HG03520 (cell line): ENCODE data around the gene GNRHR.
A peak's percentile ranks its signal among the peaks of the same experiment; 100 is the strongest.

Experiments used
- ATAC-seq: cut with Tn5 transposase; IDR thresholded peaks from one replicate; pipeline ENCODE4 v1.9.1; 2021; ENCODE audit warnings: mild to moderate bottlenecking, moderate library complexity; ENCODE audit not compliant: unreplicated experiment

GNRHR gene

GRCh38 chr4:67700738-67701516, 53.3 kb downstream of the GNRHR start, which contains the start of gene UBA6:
Gene UBA6 (minus strand): TSS chr4:67701155. CDS start chr4:67701119, 36 bp downstream.
- peak; percentile 97 for ATAC-seq

GRCh38 chr4:67700116-67700737, 54.0 kb downstream of the GNRHR start:
- ATAC-seq: peak; percentile 0

GRCh38 chr4:67699603-67700002, 54.6 kb downstream of the GNRHR start:
- no peak for ATAC-seq

DNA sequence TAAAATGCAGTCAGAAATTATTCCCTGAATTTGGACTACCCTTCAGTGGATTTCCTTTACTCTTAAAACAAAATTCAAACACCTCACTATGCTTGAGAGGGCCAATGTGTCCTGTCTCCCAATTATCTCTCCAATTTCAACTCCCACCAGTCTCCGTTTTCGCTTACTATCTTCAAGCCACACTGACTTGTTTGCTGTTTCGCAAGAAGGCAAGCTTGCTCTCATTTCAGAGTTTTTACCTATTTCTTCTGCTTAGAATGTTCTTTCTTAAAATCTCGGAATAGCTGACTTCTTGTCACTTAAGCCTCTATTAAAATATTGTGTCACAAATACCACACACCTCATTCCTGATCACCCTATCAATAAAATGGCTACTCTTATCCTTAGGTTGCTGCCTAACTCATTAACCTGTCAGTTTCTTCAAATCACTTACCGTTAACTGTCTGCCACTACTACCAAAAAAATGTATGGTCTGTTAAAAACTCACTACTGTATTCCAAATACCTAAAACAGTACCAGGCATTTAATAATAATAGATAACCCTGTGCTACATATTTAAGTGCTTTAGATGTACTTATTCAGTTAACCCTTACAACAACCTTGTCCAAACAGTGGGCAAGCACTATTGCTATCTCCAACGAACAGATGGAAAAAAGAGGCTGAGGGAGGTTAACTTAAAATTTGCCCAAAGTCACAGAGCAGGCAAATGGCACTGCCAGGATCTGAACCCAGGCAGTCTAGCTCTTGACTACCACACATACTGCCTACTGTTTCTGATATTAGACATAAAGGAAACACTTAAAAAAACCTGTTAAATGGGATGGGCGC, 56.1 kb downstream of the GNRHR start:
- no peak for ATAC-seq

- no peak for ATAC-seq
These were observed 58.1 kb downstream of the GNRHR start for GRCh38 chr4:67696061-67696460.

DNA sequence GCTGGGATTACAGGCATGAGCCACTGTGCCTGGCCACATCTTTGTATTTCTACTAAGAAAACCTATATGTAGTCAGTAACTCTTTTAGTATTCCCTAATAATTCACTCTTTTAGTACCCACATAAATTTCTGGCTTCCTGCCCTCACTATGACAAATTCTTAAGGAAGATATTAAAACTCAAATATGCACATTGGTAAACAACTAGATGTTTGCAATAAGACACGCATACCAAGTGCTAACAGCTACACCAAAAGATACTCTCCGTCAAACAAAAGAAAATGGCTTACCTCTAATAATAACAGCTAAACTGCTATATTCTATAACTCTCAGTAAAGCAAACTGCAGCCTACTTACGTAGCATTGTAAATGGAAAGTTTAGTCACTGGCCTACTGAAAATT, 59.5 kb downstream of the GNRHR start:
- ATAC-seq: no peak

GRCh38 chr4:67691328-67691727, 62.9 kb downstream of the GNRHR start:
- no peak for ATAC-seq
